ENCODE data around the gene PARM1. TPM values are rescaled to one million over a fixed set of nuclear protein-coding genes. Genes with fewer than 3 reads are reported as not detected.

PARM1 gene
- total RNA-seq, 6 experiments from 2014 or later = 0.05 to 0.23 (median 0.16) TPM

- Mint-ChIP-seq H3K9me3 (peaks cover 16% of the 10 kb centered on the region), H3K4me3 (no peak overlapping the region), H3K4me1 (ENCODE audit: low read depth) (no peaks in the 10 kb centered on the region), H3K27ac (no peak overlapping the region), H3K27me3 (ENCODE audit: insufficient read depth) (no peaks in the 10 kb centered on the region), H3K36me3 (ENCODE audit: low read depth) (no peaks in the 10 kb centered on the region)
- no peak for DNase-seq
- TF ChIP-seq CTCF (IDR thresholded peaks at IDR 0.05) = no peak
These were observed 154.9 kb downstream of the PARM1 start for GRCh38 chr4:75087865-75088264.

GRCh38 chr4:75089206-75089605, 156.3 kb downstream of the PARM1 start:
- Mint-ChIP-seq H3K36me3 (ENCODE audit: low read depth) (no peaks in the 10 kb centered on the region), H3K4me1 (ENCODE audit: low read depth) (no peaks in the 10 kb centered on the region), H3K27me3 (ENCODE audit: insufficient read depth) (no peaks in the 10 kb centered on the region), H3K9me3 (peaks cover 17% of the 10 kb centered on the region), H3K4me3 (no peak overlapping the region), H3K27ac (no peak overlapping the region)
- DNase-seq = no peak
- TF ChIP-seq CTCF (IDR thresholded peaks at IDR 0.05) = no peak

- DNase-seq = no peak
- Mint-ChIP-seq H3K27me3 (ENCODE audit: insufficient read depth) (no peaks in the 10 kb centered on the region; the same call in 1 of the 2 replicates), H3K4me1 (ENCODE audit: low read depth) (no peaks in the 10 kb centered on the region), H3K36me3 (ENCODE audit: low read depth) (no peaks in the 10 kb centered on the region), H3K27ac (no peak overlapping the region), H3K4me3 (no peak overlapping the region), H3K9me3 (peaks cover 24% of the 10 kb centered on the region)
- TF ChIP-seq CTCF (IDR thresholded peaks at IDR 0.05) = no peak
These were observed 166.4 kb downstream of the PARM1 start for GRCh38 chr4:75099321-75099720.

Other genes with a start within 250 kb of the PARM1 start
- not detected for gene BTC, start 138.6 kb upstream of the PARM1 start, total RNA-seq (2021; fragmentation: NEBNext Ultra II Directional; extraction: Animal tissue kit (Norgen Biotek cat#: 25700))